ENCODE data around the gene BANF1.

BANF1 gene, protein sequence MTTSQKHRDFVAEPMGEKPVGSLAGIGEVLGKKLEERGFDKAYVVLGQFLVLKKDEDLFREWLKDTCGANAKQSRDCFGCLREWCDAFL

DNA sequence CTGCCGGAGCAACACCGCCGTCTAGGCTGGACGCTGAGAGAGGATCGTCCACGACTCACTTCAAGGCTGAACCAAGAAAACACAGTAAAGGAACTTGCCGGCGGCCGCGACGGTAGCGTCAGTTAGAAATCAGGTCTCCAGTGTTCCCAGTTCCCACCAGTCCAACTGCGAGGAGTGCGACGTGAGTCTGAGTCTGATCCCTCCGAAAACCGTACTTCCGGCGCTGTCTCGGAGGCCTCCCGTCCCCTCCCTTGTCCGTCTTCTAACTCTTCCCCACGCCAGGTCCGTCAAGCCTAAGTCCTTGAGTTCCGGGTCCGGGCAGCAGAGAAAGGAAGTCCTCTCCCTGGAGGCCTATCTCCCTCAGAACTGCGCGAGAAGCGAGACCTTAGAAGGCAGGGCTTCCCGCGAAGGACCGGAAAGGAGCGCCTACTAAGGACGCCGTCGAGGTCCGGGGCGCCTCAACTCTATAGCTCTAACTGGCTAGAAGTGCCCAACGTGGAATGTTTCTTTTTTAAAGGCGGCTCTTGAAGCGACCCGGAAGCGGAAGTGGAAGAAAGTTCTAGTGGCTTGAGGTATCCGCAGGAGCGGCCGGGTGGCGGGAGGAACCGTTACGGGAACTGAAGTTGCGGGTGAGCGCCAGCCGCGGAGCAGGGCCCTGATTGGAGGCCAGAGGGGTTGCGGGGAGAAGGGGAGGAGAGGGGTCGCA lies at the start of gene BANF1, which contains the start of gene EIF1AD:
BANF1 (plus strand) TSS at position 562 of the 706 bp plus-strand sequence. CDS start 748 bp downstream, outside the sequence.
EIF1AD (minus strand) TSS at position 216 of the 706 bp plus-strand sequence. CDS start 1,768 bp downstream, outside the sequence.
- peak; percentile 87 for DNase-seq (ENCODE audit: low read depth, low spot score)

DNA sequence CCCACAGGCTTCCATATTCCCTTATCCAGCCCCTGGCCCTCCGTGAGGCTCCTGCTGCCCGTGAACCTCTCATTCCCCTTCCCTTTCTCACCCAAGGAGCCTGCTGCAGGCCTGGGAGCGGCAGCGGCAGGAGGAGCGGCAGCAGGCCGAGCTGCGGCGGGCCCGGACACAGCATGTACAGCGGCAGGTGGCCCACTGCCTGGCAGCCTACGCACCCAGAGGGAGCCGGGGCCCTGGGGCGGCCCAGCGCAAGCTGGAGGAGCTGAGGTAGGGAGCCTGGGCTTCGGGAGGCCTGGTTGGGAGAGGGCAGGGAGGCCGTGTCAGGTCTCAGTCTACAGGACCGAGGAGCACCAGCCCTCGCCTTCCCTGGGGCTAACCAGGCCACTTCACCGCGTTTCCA lies 48.8 kb upstream of the BANF1 start:
- DNase-seq (ENCODE audit: low read depth, low spot score): no peak

DNA sequence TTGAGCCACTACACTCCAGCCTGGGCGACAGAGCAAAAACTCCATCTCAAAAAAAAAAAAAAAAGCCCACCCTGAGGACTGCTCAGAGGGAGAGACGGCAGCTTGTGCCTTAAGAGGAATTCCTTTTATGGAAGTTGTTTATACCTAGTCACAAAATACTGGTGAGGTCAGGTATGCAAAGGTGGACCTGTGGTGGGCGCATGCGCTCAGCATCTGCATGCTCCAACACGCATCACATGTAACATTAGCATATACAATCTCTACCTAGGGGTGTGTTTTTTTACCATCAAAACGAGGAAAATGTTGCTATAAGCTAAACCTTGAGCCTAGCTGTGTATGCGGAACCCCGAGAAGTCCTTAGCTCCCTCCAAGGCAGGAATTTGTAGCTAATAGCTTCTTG lies 47.5 kb upstream of the BANF1 start:
- DNase-seq (ENCODE audit: low read depth, low spot score): no peak

DNA sequence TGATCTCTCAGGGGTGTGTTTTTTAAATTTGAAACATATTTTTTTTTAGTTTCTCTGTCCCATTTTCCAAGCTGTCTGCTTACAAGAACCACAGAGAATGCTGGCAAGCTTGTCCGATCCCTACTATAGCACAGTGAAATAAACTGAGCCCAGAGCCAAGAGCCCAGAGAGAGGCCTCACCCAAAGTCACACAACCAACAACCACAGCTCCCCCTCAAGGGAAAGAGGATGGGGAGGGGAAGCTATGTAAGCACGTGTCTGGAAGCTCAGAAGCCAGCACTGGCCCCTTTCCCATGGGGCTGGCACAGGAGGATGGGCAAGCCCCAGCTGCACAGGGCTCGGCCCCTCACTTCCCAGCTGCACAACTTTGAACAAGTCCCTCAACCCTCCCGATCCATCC lies 44.0 kb upstream of the BANF1 start:
- DNase-seq (ENCODE audit: low read depth, low spot score): no peak

DNA sequence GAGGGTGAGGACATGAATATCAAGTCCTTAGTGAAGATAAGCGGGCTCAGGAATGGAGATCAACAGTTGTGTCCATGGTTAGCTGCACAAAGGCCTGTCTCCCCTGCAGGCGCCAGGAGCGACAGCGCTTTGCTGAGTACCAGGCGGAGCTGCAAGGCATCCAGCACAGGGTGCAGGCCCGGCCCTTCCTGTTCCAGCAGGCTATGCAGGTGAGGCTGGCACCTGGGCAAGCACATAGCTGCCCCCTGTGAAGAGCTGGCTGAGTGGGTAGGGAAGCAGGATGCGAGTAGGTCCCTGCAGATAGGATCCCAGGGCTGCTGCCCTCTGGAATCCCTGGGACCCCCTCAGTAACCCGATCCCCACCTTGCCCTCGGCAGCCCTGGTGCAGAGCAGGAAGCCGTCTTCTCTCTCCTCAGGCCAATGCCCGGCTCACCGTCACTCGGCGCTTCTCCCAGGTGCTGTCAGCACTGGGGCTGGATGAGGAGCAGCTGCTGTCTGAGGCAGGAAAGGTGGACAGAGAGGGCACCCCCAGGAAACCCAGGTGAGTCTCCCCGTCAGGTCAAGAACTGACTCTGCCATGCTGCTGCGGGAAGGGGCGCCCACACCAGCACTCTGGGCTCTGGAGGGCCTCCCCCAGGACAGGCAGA lies 43.4 kb upstream of the BANF1 start:
- DNase-seq (ENCODE audit: low read depth, low spot score): no peak

DNA sequence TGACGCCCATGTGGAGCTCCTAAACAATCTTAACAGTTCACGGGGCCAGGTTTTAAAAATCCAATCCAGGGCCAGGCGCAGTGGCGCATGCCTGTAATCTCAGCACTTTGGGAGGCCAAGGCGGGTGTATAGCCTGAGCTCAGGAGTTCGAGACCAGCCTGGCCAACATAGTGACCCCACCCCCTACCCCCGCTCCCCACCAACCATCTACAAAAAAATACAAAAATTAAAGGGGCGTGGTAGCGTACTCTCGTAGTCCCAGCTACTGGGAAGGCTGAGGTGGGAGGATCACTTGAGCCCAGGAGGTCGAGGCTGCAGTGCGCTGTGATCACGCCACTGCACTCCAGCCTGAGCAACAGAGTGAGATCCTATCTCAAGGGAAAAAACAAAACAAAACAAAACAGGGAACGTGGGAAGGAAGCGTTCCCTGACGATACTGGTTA lies 41.5 kb upstream of the BANF1 start:
- no peak for DNase-seq (ENCODE audit: low read depth, low spot score)

DNA sequence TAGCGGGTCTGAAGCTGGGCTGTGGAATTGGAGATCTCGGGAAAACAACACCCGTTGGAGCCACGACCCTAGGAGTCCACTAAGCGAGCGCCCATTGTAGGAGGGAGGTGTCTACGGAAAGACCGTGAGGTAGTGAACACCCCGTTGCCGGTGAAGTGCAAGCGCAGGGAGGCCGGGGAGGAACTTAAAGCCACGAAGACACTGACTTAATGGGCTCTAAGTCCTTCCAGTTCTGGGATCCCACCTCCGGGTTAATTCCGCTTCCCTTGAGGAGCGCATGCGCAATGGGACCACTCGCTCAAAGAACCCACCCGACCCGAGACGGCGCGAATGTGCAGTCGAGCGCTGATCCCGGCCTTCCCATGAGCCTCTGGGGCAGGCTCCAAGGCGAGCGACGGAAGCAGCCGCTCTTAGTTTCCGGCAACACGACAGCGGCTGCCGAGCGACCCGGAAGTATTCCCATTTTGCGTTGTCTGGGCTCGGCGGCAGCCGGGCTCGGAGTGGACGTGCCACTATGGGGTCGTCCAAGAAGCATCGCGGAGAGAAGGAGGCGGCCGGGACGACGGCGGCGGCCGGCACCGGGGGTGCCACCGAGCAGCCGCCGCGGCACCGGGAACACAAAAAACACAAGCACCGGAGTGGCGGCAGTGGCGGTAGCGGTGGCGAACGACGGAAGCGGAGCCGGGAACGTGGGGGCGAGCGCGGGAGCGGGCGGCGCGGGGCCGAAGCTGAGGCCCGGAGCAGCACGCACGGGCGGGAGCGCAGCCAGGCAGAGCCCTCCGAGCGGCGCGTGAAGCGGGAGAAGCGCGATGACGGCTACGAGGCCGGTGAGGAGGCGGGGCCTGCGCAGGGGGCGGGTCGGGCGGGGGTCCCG lies 40.8 kb upstream of the BANF1 start, which contains the start of gene SART1:
SART1 (plus strand) TSS at position 468 of the 874 bp plus-strand sequence; CDS start at position 515, 47 bp downstream.
- DNase-seq (ENCODE audit: low read depth, low spot score): peak; percentile 94

DNA sequence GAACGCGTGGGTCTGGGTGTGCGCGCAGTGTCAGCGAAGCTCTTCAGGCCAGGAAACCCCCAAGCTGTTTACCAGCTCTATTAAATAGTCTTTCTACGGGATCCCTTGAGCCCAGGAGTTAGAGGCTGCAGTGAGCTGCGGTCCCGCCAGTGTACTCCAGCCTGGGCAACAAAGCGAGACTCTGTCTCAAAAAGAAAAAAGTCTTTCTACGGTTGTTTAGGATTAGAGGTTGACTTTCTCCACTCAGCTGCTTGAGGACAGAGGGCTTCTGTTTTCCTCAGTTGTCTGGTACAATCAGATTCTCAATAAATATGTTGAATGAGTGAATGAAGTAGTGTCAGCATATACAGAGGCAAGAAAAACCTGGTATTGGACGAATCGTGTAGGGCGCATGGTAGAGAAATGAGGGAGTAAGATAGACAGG lies 40.1 kb upstream of the BANF1 start:
- DNase-seq (ENCODE audit: low read depth, low spot score): no peak

DNA sequence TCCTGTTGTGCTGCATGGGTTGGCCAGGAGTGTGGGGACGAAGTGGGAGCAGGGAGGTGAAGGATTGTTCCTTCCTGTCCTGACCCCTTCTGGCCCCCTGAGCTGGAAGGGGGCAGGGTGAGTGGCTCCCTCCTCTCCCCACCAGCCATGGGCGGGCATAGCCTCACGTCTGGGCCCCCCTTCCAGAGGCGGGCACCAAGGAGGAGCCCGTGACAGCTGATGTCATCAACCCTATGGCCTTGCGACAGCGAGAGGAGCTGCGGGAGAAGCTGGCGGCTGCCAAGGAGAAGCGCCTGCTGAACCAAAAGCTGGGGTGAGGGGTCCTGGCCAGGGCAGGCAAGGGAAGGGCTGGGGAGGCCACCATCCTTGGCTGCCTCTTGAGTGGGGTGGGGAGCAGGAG lies 37.4 kb upstream of the BANF1 start:
- DNase-seq (ENCODE audit: low read depth, low spot score): no peak

DNA sequence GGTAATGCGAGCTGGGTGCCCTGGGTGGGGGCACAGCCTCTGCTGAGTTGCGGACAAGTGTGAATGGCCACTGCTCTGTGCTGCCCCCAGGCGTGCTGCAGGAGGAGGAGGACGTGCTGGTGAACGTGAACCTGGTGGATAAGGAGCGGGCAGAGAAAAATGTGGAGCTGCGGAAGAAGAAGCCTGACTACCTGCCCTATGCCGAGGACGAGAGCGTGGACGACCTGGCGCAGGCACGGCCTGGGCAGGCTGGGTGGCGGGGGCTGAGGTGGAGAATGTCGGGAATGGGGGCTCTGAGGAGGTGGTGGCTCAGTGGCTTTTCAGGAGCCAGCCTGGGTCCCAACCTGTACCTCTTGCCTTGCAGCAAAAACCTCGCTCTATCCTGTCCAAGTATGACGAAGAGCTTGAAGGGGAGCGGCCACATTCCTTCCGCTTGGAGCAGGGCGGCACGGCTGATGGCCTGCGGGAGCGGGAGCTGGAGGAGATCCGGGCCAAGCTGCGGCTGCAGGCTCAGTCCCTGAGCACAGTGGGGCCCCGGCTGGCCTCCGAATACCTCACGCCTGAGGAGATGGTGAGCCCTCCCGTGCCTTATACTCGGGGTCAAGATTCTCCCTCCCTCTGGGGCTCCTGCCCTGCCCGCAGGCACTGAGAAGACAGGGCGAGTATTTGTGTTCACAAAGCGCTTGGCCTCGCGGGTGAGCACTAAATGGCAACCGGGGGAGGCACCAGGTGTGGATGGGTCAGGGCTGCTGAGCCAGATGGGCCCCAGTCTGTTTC lies 36.1 kb upstream of the BANF1 start:
- DNase-seq (ENCODE audit: low read depth, low spot score): no peak

DNA sequence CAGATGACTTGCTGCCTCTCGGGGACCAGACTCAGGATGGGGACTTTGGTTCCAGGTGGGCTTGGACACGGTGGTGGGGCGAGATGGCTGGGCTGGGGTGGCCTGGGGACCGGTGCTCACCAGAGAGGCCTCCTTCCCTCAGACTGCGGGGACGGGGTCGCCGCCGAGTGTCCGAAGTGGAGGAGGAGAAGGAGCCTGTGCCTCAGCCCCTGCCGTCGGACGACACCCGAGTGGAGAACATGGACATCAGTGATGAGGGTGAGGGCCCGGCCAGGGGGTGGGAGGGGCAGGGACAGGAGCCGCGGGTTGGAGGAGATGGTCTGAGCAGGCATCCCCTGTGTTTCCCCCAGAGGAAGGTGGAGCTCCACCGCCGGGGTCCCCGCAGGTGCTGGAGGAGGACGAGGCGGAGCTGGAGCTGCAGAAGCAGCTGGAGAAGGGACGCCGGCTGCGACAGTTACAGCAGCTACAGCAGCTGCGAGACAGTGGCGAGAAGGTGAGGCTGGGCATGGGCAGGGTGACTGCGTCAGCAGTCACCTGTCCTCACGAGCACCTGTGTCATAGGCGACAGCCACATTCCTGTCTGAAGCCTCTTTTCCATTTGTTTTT lies 34.9 kb upstream of the BANF1 start:
- no peak for DNase-seq (ENCODE audit: low read depth, low spot score)

DNA sequence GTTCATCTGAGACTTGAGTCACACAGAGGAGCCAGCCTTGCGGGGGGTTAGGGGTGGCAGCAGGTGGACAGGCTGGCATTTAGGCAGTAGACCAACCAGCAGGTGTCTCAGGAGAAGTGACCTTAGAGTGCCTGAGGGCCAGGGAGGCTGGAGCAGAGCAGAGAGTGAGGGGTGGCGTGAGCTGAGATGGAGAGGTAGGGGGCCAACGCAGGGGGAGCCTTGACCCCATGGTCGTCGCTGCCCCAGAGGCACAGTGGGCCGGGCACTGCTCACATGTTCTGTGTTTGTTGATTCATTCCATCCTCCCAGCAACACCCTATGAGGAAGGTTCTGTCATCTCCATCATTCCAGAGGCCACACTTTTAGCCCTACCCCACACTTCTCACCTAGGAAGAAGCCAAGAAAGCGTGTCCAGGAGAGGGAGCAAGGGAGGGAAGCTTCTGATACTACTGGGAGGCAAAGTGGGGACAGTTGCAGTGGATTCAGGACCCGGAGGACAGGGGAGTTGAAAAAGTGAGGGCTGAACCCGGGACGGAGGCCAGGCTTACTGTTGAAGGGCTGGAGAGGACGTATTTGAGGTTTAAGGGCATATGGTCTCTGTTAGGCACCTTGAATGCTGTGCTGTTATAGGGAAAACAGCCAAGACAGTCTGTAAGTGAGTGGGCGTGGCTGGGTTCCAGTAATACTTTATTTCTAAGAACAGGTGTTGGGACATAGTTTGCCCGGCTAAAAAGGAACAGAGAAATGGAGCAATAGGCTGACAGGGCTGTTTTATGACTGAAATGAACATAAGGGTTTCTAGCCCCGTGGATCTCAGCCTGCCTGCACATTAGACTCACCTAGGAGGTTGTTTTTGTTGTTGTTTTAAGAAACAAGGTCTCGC lies 33.5 kb upstream of the BANF1 start:
- no peak for DNase-seq (ENCODE audit: low read depth, low spot score)

DNA sequence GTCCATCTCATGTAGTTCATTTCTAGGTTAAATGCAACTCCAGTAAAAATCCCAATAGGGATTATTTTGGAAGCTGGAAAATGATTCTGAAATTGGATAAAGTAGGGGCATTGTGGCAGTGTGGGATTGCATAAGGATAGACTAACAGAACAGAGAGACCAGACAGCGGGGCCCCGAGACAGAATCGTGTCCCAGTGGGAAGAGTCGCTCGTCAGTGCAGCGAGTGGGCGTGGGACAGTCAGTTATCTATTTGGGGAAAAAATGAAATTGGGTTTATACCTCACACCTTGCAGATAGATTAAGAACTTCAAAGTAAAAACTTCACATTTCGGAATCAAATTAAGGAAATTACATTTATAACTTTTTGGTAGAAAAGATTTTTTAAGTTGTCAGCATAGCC lies 30.2 kb upstream of the BANF1 start:
- DNase-seq (ENCODE audit: low read depth, low spot score): no peak

DNA sequence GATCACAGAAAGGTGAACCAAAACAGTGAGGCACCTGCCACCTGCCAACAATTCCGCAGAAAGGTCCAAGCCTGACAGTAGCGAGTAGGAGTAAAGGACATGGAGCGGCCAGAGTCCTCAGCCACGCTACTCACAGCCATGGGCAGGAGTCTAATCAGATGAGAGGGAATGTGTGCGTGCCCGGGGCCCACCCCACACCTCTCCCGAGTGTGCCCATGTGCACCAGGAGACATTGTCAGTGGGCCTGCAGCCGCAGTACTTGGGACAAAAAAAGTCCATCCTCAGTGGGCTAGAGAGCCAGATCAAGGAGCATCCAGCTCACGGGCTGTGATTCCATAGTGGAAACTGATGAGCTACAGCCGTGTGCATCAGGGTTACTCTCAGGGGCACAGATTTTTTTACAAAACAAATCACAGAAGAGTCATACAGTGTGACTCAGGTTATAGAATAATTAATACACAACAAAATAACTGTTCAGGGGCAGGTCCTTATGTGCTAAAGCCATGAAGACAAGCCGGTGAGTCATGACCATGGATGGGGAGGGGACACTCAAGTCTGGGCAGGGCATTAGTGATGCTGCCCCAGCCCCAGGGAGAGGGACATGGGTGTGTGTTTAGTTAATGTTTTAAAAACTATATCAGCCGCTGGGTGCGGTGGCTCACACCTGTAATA lies 28.7 kb upstream of the BANF1 start:
- DNase-seq (ENCODE audit: low read depth, low spot score): no peak

DNA sequence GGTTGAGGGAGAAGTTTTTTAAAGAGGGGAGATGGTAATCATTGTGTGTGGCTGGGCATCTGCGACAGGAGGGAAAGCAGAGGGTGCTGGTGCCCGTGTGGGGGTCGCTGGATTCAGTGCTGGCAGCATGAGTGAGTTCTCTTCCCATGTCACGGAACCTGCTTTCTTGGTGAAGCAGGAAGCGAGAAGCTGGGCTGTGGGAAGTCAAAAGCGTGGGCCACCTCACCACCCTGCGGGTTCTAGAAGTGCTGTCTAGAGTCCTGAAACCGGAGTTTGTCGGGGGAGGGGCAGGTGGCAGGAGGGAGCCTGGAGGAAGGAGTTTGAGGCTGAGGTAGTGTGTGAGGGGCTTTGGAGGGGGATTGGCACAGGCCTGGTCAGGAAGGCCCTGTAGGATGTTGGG lies 26.5 kb upstream of the BANF1 start:
- no peak for DNase-seq (ENCODE audit: low read depth, low spot score)

DNA sequence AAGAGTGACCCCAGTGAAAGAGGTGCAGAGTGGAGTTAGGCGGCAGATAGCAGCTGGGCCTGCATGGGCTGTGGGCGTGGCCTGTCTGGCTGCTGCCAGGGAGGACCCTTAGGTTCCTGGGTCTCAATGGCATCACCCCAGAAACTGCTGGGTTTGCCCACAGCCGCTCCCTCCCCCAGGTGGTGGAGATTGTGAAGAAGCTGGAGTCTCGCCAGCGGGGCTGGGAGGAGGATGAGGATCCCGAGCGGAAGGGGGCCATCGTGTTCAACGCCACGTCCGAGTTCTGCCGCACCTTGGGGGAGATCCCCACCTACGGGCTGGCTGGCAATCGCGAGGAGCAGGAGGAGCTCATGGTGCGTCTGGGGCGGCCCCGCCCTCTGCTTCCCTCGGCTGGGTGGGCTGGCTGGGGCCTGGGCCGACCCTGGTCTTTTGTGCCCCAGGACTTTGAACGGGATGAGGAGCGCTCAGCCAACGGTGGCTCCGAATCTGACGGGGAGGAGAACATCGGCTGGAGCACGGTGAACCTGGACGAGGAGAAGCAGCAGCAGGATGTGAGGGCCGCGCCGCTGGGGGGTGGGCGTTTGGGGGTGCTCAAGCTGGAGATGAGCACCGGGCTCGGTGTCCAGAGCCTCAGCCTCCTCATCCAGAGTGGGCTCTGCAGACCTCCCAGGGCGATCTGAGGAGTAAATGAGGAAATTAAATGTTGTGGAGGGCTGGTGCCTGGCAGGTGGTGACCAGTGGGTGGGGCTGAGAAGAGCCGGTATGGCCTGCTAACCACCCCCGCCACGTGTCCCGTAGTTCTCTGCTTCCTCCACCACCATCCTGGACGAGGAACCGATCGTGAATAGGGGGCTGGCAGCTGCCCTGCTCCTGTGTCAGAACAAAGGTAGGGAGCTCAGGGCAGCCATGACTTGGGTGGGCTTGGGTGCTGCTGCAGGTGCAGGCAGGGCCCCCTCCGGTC lies 25.8 kb upstream of the BANF1 start:
- no peak for DNase-seq (ENCODE audit: low read depth, low spot score)

DNA sequence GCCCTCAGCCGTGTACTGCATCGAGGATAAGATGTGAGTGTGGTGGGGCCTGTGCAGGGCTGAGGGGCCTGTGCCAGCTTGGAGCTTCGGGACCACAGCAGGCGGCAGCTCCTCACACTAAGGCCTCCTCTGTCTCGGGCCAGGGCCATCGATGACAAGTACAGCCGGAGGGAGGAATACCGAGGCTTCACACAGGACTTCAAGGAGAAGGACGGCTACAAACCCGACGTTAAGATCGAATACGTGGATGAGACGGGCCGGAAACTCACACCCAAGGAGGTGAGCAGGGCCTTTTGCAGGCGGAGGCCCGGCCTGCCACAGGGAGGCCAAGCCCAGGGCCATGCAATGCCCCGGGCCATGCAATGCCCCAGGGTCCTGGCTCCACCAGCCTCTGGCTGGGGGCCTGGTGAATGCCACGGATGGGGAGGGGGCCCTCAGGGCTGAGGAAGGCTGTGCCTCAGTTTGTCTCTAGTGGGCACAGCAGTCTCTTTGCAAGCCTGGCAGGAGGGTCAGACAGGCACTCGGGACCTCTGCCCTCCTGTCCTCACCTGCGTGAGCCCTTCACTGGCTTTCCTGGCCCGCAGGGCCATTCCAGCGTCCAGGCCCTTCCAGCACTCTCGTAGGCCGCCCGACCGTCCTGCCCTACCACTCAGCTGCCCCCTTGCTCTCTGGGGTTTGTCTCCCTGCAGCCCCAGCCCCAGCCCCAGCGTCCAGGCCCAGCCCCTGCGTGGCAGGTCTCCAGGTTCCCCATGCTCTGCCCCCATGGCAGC lies 24.5 kb upstream of the BANF1 start:
- no peak for DNase-seq (ENCODE audit: low read depth, low spot score)

Data from activated CD4-positive, CD25-positive, alpha-beta regulatory T cell treated with anti-CD3 and anti-CD28 coated beads, Interleukin-2, amount 50 U/mL, for 16 hours (primary cell).